ENCODE data around the gene NTRK2.

NTRK2 gene

DNA sequence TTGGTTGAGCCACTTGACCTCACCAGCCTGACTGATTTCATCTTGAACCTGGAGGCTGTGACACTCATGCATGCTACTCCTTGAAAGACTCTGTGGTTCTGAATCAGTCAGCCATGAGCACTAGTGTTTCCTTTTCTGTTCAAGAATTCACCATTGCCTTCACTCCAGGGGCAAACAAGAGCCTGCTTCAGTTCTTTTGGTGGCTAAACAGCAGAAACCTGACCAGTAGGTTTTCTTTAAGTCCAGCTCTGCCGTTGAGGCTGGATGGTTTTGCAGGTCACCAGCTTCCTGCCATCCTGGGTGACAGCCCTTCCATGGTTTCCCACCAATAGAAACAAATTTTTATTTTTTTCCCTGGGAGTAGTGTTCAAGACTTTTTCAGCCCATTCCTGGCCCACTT lies 10.0 kb downstream of the NTRK2 start:
- no peak for DNase-seq (ENCODE audit: low spot score)
- TF ChIP-seq, protein P1, sequence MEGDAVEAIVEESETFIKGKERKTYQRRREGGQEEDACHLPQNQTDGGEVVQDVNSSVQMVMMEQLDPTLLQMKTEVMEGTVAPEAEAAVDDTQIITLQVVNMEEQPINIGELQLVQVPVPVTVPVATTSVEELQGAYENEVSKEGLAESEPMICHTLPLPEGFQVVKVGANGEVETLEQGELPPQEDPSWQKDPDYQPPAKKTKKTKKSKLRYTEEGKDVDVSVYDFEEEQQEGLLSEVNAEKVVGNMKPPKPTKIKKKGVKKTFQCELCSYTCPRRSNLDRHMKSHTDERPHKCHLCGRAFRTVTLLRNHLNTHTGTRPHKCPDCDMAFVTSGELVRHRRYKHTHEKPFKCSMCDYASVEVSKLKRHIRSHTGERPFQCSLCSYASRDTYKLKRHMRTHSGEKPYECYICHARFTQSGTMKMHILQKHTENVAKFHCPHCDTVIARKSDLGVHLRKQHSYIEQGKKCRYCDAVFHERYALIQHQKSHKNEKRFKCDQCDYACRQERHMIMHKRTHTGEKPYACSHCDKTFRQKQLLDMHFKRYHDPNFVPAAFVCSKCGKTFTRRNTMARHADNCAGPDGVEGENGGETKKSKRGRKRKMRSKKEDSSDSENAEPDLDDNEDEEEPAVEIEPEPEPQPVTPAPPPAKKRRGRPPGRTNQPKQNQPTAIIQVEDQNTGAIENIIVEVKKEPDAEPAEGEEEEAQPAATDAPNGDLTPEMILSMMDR (IDR thresholded peaks at IDR 0.05): no peak
- Histone ChIP-seq H3K4me3 (no peak overlapping the region), H3K27ac (no peak overlapping the region)

GRCh38 chr9:84681516-84682285 lies 12.2 kb downstream of the NTRK2 start:
- Histone ChIP-seq H3K4me3 (no peak overlapping the region), H3K27ac (no peak overlapping the region)
- no peak for DNase-seq (ENCODE audit: low spot score)
- TF ChIP-seq, protein P1 (IDR thresholded peaks at IDR 0.05): no peak

DNA sequence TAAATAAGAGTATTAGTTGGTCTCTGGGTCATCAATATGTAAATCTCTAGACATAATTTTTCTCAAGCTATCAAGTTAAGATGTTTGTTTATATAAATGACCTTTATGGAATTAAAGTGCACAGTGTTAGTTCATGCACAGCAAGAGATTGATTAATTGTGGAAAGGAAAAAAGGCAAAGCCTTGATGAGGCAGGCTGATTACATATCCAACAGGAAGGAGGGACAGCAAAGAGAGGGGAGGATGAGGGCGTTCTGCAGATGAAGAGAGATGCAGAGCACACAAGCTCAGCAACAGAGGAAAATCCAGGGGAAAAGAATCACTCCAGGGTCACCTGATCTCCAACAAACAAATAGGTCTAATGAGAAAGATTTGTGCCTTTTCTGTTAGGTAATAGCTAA lies 16.5 kb downstream of the NTRK2 start:
- no peak for DNase-seq (ENCODE audit: low spot score)
- TF ChIP-seq, protein P1 (IDR thresholded peaks at IDR 0.05): no peak
- Histone ChIP-seq H3K27ac (no peak overlapping the region), H3K4me3 (no peak overlapping the region)

- no peak overlapping the region for H3K27ac ChIP-seq
- TF ChIP-seq, protein P1 (IDR thresholded peaks at IDR 0.05): no peak
- no peak for DNase-seq (ENCODE audit: low spot score)
- H3K4me3 ChIP-seq: no peak overlapping the region
Observed at GRCh38 chr9:84688956-84689355, 19.4 kb downstream of the NTRK2 start.

DNA sequence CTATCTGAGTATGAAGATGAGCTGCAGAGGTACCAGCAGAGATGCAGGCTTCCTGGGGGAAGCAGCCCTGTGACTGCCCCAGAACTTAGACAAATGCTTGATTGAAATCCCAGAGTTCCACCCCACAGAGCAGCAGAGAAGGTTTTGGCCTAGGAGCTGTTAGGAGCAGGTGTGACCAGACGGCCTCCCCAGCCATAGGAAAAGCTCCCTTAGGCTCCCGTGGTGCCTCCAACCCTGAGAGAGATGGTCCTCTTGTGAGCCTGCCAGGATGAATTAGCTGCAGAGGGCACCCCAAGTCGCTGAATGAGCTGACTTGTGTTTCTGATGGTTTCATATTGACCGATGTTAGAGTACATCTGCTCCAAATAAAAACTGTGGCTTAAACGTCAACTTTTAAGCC lies 22.1 kb downstream of the NTRK2 start:
- Histone ChIP-seq H3K4me3 (no peak overlapping the region), H3K27ac (peak overlapping the region in 1 of 2 donors; percentile 43)
- TF ChIP-seq, protein P1 (IDR thresholded peaks at IDR 0.05): no peak
- DNase-seq (ENCODE audit: low spot score): no peak

DNA sequence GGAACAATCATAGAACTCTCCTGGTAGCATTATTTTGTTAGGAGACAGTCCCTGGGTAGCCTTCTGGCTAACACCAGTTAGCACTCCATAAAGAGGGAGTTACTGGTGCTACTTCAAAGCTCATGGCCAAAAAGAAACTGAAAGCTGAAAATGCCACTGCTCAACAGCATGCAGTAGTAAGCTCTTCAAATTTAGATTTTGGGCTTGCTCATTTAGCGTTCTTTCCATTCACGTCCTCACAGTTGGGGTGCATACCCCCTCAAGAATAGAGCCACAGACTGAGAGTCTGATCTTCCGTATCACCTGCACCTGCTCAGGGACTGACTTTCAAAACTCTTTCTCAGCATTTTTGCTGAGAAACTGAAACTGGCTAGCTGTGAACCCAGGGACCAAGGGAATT lies 24.7 kb downstream of the NTRK2 start:
- no peak overlapping the region for H3K27ac ChIP-seq
- TF ChIP-seq, protein P1 (IDR thresholded peaks at IDR 0.05): no peak

DNA sequence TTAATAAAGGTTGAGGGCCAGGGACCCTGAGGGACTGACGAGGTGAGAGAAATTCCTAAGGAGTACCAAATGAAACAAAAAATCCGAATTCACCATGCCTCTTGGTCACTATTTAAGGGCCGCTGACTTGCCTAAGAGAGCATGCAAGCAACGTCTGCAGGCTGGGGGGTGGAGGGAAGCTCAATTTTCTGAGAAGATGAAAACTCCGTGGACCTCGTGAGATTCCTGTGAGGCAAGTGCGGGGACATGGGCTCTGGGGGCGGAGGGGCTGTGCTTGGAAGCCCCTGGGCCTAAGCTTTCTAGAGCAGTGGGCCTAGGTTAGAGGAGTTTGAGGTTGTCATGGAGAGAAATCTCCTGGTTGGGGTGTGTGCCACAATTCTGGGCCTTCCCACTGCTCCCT lies 27.5 kb downstream of the NTRK2 start:
- no peak for DNase-seq (ENCODE audit: low spot score)
- Histone ChIP-seq H3K27ac (no peak overlapping the region), H3K4me3 (no peak overlapping the region)
- TF ChIP-seq, protein P1 (IDR thresholded peaks at IDR 0.05): no peak

More for the DNA sequence above, 24.7 kb downstream of the NTRK2 start:
- H3K4me3 ChIP-seq: no peak overlapping the region
- DNase-seq (ENCODE audit: low spot score): no peak
